GM12891 (cell line): ENCODE data around the gene MTCL1.

Experiments used
- POLR2AphosphoS5 ChIP-seq: IDR thresholded peaks from 2 replicates; pipeline ENCODE4 v1.6.1; 2011; ENCODE audit warnings: low read depth, low read length, control low read depth
- TAF1 ChIP-seq: IDR thresholded peaks from 2 replicates; pipeline ENCODE4 v1.6.1; 2011; ENCODE audit warnings: low read depth, low read length, control low read depth

DNA sequence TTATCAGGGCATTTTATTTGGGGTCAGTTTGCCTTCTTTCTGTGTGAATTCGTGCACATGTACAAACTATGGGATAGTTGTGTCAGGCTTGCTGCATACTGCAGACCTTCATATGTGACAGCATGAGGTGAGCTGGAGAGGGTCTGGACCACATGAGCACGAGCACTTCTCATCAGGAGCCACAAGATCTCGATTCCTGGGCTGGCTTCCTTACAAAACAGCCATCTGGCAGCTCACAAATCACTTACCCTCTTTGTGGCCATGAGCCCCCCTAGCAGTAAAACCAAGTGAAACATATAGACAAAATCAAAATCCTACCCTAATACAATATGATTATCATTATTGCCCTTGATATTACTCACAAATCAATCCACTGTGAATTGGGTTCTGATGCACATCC is 121.2 kb downstream of the MTCL1 start:
- TF ChIP-seq POLR2AphosphoS5 (no peak), TAF1 (no peak)
